H9 (cell line): ENCODE measurements around the gene SPATA6L. TPM values are rescaled to one million over a fixed set of nuclear protein-coding genes. Genes with fewer than 3 reads are reported as not detected.

ENCODE experiments used
- DNase-seq: peaks from one replicate; pipeline ENCODE4 v3.0.0-alpha.2; 2017
- H2AFZ ChIP-seq: one replicate; pipeline ENCODE4 v1.6.1; 2013; ENCODE audit warnings: mild to moderate bottlenecking, low read length, control low read depth, moderate library complexity
- H2AK5ac ChIP-seq: 2 replicates; pipeline ENCODE4 v1.6.1; 2013; ENCODE audit warnings: low read length, control low read depth, mixed read lengths; ENCODE audit not compliant: insufficient read length
- H2BK120ac ChIP-seq: one replicate; pipeline ENCODE4 v1.6.1; 2013; ENCODE audit warnings: low read depth, mild to moderate bottlenecking, low read length, control low read depth, inconsistent platforms; ENCODE audit not compliant: poor library complexity, severe bottlenecking
- H2BK12ac ChIP-seq: 2 replicates; pipeline ENCODE4 v1.6.1; 2013; ENCODE audit warnings: low read length, control low read depth, mixed read lengths, low read depth; ENCODE audit not compliant: insufficient read length
- H2BK15ac ChIP-seq: 2 replicates; pipeline ENCODE4 v1.6.1; 2013; ENCODE audit warnings: low read depth, low read length, control low read depth
- H2BK20ac ChIP-seq: one replicate; pipeline ENCODE4 v1.6.1; 2013; ENCODE audit warnings: low read depth, mild to moderate bottlenecking, low read length, control low read depth, inconsistent platforms; ENCODE audit not compliant: poor library complexity, severe bottlenecking
- H2BK5ac ChIP-seq: 2 replicates; pipeline ENCODE4 v1.6.1; 2013; ENCODE audit warnings: low read length, control low read depth, mixed read lengths; ENCODE audit not compliant: insufficient read length
- H3K14ac ChIP-seq: 2 replicates; pipeline ENCODE4 v1.6.1; 2013; ENCODE audit warnings: low read length, control low read depth; ENCODE audit not compliant: insufficient read depth
- H3K18ac ChIP-seq: 2 replicates; pipeline ENCODE4 v1.6.1; 2013; ENCODE audit warnings: low read depth, mild to moderate bottlenecking, mixed read lengths, low read length, control low read depth; ENCODE audit not compliant: insufficient read length
- H3K23ac ChIP-seq: 2 replicates; pipeline ENCODE4 v1.6.1; 2013; ENCODE audit warnings: low read length, control low read depth, mixed read lengths, low read depth; ENCODE audit not compliant: insufficient read length
- H3K23me2 ChIP-seq: 2 replicates; pipeline ENCODE4 v1.6.1; 2013; ENCODE audit warnings: low read depth, mild to moderate bottlenecking, mixed read lengths, low read length, control low read depth; ENCODE audit not compliant: insufficient read length, poor library complexity, severe bottlenecking
- H3K27ac ChIP-seq: 2 replicates; pipeline ENCODE4 v1.5.1; 2013; ENCODE audit warnings: low read length, control low read depth, mixed read lengths, low read depth; ENCODE audit not compliant: insufficient read length
- H3K27me3 ChIP-seq: 2 replicates; pipeline ENCODE4 v1.6.1; 2013; ENCODE audit warnings: low read length, control low read depth, inconsistent platforms; ENCODE audit not compliant: insufficient read depth
- H3K4ac ChIP-seq: 2 replicates; pipeline ENCODE4 v1.6.1; 2013; ENCODE audit warnings: low read depth, mild to moderate bottlenecking, control low read depth, inconsistent platforms, low read length, moderate library complexity
- H3K4me1 ChIP-seq: 2 replicates; pipeline ENCODE4 v1.6.1; 2013; ENCODE audit warnings: low read length, control low read depth, inconsistent platforms; ENCODE audit not compliant: insufficient read depth
- H3K4me2 ChIP-seq: 2 replicates; pipeline ENCODE4 v1.6.1; 2013; ENCODE audit warnings: low read length, control low read depth, mixed read lengths; ENCODE audit not compliant: insufficient read length, insufficient read depth
- H3K56ac ChIP-seq: 2 replicates; pipeline ENCODE4 v1.6.1; 2013; ENCODE audit warnings: low read depth, mild to moderate bottlenecking, mixed read lengths, low read length, control low read depth; ENCODE audit not compliant: insufficient read length
- H3K79me1 ChIP-seq: 2 replicates; pipeline ENCODE4 v1.6.1; 2013; ENCODE audit warnings: low read depth, mild to moderate bottlenecking, moderate library complexity, low read length, control low read depth, inconsistent platforms; ENCODE audit not compliant: insufficient read depth, poor library complexity, severe bottlenecking
- H3K79me2 ChIP-seq: 2 replicates; pipeline ENCODE4 v1.6.1; 2013; ENCODE audit warnings: low read length, control low read depth, inconsistent platforms; ENCODE audit not compliant: insufficient read depth
- H3K9ac ChIP-seq: 2 replicates; pipeline ENCODE4 v1.6.1; 2013; ENCODE audit warnings: low read length, control low read depth, mixed read lengths; ENCODE audit not compliant: insufficient read length; ENCODE audit errors: extremely low read depth
- H3K9me3 ChIP-seq: one replicate; pipeline ENCODE4 v1.6.1; 2013; ENCODE audit warnings: low read depth, low read length, inconsistent platforms; ENCODE audit not compliant: control insufficient read depth
- H3T11ph ChIP-seq: one replicate; pipeline ENCODE4 v1.6.1; 2013; ENCODE audit warnings: mild to moderate bottlenecking, low read length, control low read depth, inconsistent platforms
- H4K20me1 ChIP-seq: one replicate; pipeline ENCODE4 v1.6.1; 2013; ENCODE audit not compliant: control insufficient read depth, insufficient read length, insufficient read depth
- H4K5ac ChIP-seq: 2 replicates; pipeline ENCODE4 v1.6.1; 2013; ENCODE audit warnings: low read depth, mild to moderate bottlenecking, mixed read lengths, low read length, control low read depth; ENCODE audit not compliant: insufficient read length
- H4K8ac ChIP-seq: replicated peaks from 2 replicates; pipeline ENCODE4 v1.6.1; 2013; ENCODE audit warnings: low read length, control low read depth, mixed read lengths, low read depth; ENCODE audit not compliant: insufficient read length
- H4K91ac ChIP-seq: 2 replicates; pipeline ENCODE4 v1.6.1; 2013; ENCODE audit warnings: low read depth, mild to moderate bottlenecking, moderate library complexity, mixed read lengths, low read length, control low read depth; ENCODE audit not compliant: insufficient read length
- H3K27ac Mint-ChIP-seq, 3 experiments: 2 replicates in 2 of 3; 3 replicates in 1 of 3; pipeline ENCODE4 v1.8.0; 2020 to 2021; ENCODE audit warnings: mixed read lengths in 3 of 3, mild to moderate bottlenecking in 1 of 3, moderate library complexity in 1 of 3
- H3K27me3 Mint-ChIP-seq: 2 replicates; pipeline ENCODE4 v1.8.0; 2021; ENCODE audit warnings: low read depth, mild to moderate bottlenecking, moderate library complexity, mixed read lengths
- H3K36me3 Mint-ChIP-seq, 3 experiments: 2 replicates in 2 of 3; 3 replicates in 1 of 3; pipeline ENCODE4 v1.8.0; 2020 to 2021; ENCODE audit warnings: low read depth in 3 of 3, mixed read lengths in 3 of 3; ENCODE audit not compliant: insufficient read depth in 1 of 3
- H3K4me1 Mint-ChIP-seq, 2 experiments: 2 replicates each; pipeline ENCODE4 v1.8.0; 2020; ENCODE audit warnings: mixed read lengths in 2 of 2
- H3K4me3 Mint-ChIP-seq, 2 experiments: 2 replicates in 1 of 2; 3 replicates in 1 of 2; pipeline ENCODE4 v1.8.0; 2020 to 2021; ENCODE audit warnings: mild to moderate bottlenecking in 2 of 2, mixed read lengths in 2 of 2, moderate library complexity in 1 of 2
- H3K9me3 Mint-ChIP-seq, 2 experiments: 2 replicates in 1 of 2; 3 replicates in 1 of 2; pipeline ENCODE4 v1.8.0; 2020; ENCODE audit warnings: mild to moderate bottlenecking in 2 of 2, mixed read lengths in 2 of 2, moderate library complexity in 1 of 2
- WGBS: extraction: QIAGEN DNeasy Blood & Tissue Kit; methylation state at CpG from one replicate; pipeline ENCODE4 v1.1.7; 2013; ENCODE audit warnings: missing lambda C conversion rate, low lambda C conversion rate, mixed read lengths; ENCODE audit not compliant: insufficient read length; ENCODE audit errors: extremely low coverage; 5-methylcytosine and 5-hydroxymethylcytosine counted together
- total RNA-seq: library from RNA; stranded (reverse); gene quantifications from 2 replicates; pipeline ENCODE4 v1.2.1, GENCODE V29; 2021
- TF ChIP-seq, protein P1 (sequence below): fragments of 200-600 bp; sonication (generic); conservative IDR thresholded peaks from 3 replicates; pipeline ENCODE4 v1.8.0; 2021; ENCODE audit warnings: antibody characterized with exemption, mild to moderate bottlenecking

The SPATA6L gene
- total RNA-seq, 1 experiment from 2014 or later = 0.87 TPM

DNA sequence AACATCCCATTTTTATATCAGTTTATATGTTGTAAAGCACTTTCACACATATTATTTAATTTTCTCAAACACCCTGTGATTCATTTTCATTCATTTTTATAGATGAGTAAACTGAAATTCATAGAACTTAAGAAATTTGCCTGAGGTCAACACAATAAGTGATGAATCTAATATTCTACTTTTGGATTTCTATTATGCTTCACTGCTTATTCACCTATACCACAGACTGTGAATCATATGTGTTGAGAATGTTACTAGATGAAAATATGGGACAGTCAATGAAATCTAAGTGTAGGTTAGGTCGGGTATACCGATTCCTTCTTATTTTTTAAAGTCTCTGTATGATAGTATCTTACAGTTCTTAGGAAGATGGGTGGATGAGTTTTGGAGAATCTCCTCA lies 37.8 kb upstream of the SPATA6L start:
- WGBS = no CpG with 5 or more reads among the region's 2 CpGs
- no peak overlapping the region for H3K23ac ChIP-seq
- no peak overlapping the region for H3K18ac ChIP-seq
- no peak overlapping the region for H3K4me3 Mint-ChIP-seq
- no peak overlapping the region for H2AK5ac ChIP-seq
- H4K8ac ChIP-seq = no peak overlapping the region
- H3K27ac ChIP-seq = no peak overlapping the region
- no peak overlapping the region for H2BK20ac ChIP-seq
- H3K79me2 ChIP-seq = no peaks in the 10 kb centered on the region
- no peak overlapping the region for H4K91ac ChIP-seq
- no peak overlapping the region for H2BK12ac ChIP-seq
- H2BK15ac ChIP-seq = no peak overlapping the region
- H3K9ac ChIP-seq = no peak overlapping the region
- H4K5ac ChIP-seq = no peak overlapping the region
- H3K27ac Mint-ChIP-seq = no peak overlapping the region; a peak in 1 of 7 replicates
- no peak overlapping the region for H3K56ac ChIP-seq
- no peak overlapping the region for H3K14ac ChIP-seq
- no peak overlapping the region for H3T11ph ChIP-seq
- DNase-seq = no peak
- H3K9me3 ChIP-seq = no peaks in the 10 kb centered on the region
- no peaks in the 10 kb centered on the region for H3K79me1 ChIP-seq
- no peak overlapping the region for H3K4me2 ChIP-seq
- H2BK120ac ChIP-seq = no peak overlapping the region
- peaks cover 5 to 34% (median 27%) of the 10 kb centered on the region in 3 experiments; a peak in 6 of 7 replicates for H3K36me3 Mint-ChIP-seq
- no peaks in the 10 kb centered on the region for H4K20me1 ChIP-seq
- no peak overlapping the region for H2AFZ ChIP-seq
- H3K27me3 ChIP-seq = no peaks in the 10 kb centered on the region
- H3K23me2 ChIP-seq = no peaks in the 10 kb centered on the region
- no peaks in the 10 kb centered on the region for H3K4me1 ChIP-seq
- no peak overlapping the region for H3K4ac ChIP-seq
- no peaks in the 10 kb centered on the region for H3K27me3 Mint-ChIP-seq
- TF ChIP-seq, protein P1, sequence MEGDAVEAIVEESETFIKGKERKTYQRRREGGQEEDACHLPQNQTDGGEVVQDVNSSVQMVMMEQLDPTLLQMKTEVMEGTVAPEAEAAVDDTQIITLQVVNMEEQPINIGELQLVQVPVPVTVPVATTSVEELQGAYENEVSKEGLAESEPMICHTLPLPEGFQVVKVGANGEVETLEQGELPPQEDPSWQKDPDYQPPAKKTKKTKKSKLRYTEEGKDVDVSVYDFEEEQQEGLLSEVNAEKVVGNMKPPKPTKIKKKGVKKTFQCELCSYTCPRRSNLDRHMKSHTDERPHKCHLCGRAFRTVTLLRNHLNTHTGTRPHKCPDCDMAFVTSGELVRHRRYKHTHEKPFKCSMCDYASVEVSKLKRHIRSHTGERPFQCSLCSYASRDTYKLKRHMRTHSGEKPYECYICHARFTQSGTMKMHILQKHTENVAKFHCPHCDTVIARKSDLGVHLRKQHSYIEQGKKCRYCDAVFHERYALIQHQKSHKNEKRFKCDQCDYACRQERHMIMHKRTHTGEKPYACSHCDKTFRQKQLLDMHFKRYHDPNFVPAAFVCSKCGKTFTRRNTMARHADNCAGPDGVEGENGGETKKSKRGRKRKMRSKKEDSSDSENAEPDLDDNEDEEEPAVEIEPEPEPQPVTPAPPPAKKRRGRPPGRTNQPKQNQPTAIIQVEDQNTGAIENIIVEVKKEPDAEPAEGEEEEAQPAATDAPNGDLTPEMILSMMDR = no peak
- no peaks in the 10 kb centered on the region for H3K9me3 Mint-ChIP-seq
- H3K4me1 Mint-ChIP-seq = no peaks in the 10 kb centered on the region
- no peak overlapping the region for H2BK5ac ChIP-seq
